Measurements from ENCODE around the gene DDC.

- no peak for TF ChIP-seq CTCF (IDR thresholded peaks at IDR 0.05)
- TF ChIP-seq EZH2 (IDR thresholded peaks at IDR 0.05; ENCODE audit: borderline replicate concordance, insufficient read depth, low read depth, low read length, poor library complexity, severe bottlenecking) = no peak
Observed at GRCh38 chr7:50409856-50410745, 155.1 kb downstream of the DDC start.
